ENCODE results near the gene SESN2. TPM values are rescaled to one million over a fixed set of nuclear protein-coding genes. Genes with fewer than 3 reads are reported as not detected.

Gene SESN2, protein sequence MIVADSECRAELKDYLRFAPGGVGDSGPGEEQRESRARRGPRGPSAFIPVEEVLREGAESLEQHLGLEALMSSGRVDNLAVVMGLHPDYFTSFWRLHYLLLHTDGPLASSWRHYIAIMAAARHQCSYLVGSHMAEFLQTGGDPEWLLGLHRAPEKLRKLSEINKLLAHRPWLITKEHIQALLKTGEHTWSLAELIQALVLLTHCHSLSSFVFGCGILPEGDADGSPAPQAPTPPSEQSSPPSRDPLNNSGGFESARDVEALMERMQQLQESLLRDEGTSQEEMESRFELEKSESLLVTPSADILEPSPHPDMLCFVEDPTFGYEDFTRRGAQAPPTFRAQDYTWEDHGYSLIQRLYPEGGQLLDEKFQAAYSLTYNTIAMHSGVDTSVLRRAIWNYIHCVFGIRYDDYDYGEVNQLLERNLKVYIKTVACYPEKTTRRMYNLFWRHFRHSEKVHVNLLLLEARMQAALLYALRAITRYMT
- 17.4 TPM for polyA plus RNA-seq (2012; ENCODE audit: low read depth, missing spikeins)

DNA sequence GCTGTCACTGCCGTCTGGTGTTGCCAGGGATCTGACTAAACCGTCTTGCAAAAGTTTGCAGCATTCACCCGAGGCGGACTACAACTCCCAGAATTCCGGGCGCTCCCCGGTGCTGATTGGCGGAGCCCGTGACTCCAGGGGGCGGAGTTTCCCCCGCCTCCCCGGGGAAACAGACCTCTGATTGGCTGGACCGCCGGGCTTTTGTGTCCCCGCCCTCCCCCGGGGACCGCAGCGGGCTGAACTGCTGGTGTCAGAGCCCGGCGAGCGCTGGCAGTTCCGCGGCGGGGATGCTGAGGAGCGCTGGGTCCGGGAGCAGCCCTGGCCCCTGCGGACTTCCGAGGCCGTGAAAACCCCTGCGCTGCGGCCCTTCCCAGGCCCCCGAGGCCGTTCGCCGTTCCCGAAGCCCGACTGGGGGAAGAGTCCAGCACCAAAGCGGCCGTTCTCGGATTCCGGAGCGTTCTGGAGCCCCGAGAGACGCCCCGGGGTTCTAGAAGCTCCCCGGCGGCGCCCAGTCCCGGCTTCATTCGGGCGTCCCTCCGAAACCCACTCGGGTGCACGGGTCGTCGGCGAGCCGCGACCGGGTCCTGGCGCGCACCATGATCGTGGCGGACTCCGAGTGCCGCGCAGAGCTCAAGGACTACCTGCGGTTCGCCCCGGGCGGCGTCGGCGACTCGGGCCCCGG is at the start of gene SESN2:
Gene SESN2, plus strand, starts transcription at position 267 of the 682 bp plus-strand sequence. Its CDS starts 330 bp downstream, at position 597.
- TF ChIP-seq POLR2AphosphoS5 (IDR thresholded peaks at IDR 0.05; ENCODE audit: low read depth, low read length) (peak; percentile 93), PAX5 (IDR thresholded peaks at IDR 0.05; ENCODE audit: insufficient read depth, low read length, severe bottlenecking) (no peak), SPI1 (IDR thresholded peaks at IDR 0.05; ENCODE audit: low read depth, low read length) (peak; percentile 8; the same call in 1 of the 2 replicates), TAF1 (IDR thresholded peaks at IDR 0.05; ENCODE audit: low read depth, low read length) (peak; percentile 83), POU2F2 (IDR thresholded peaks at IDR 0.05; ENCODE audit: low read depth, low read length) (0 out of 2 replicates have a peak, but pooled peaks have one; percentile 6), POLR2A (IDR thresholded peaks at IDR 0.05; ENCODE audit: low read depth, low read length) (peak; percentile 93)
- DNase-seq (ENCODE audit: insufficient read length, low spot score) (peak; percentile 97), FAIRE-seq (peak; percentile 86)

DNA sequence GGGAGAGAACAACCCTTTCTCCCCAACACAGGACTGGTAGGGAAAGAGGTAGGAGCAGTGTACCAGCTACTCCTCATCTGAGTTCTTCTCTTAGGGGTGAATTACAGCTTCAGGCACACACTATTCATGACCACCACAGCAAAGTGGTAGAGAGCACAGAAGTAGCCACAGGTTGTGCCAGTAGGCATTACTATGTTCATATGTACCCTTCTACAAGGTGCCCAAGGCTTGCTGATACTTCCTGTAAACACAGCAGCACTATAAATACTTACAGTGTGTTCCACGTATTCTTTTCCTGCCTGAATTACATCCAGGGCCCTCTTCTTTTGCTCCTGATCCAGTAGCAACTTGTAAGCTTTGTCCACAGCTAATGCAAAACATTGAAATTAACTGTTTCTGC is 49.6 kb upstream of the SESN2 start:
- peak; percentile 69 for FAIRE-seq
- no peak for DNase-seq (ENCODE audit: insufficient read length, low spot score)
- TF ChIP-seq TAF1 (IDR thresholded peaks at IDR 0.05; ENCODE audit: low read depth, low read length) (no peak), PAX5 (IDR thresholded peaks at IDR 0.05; ENCODE audit: insufficient read depth, low read length, severe bottlenecking) (no peak), SPI1 (IDR thresholded peaks at IDR 0.05; ENCODE audit: low read depth, low read length) (no peak)

DNA sequence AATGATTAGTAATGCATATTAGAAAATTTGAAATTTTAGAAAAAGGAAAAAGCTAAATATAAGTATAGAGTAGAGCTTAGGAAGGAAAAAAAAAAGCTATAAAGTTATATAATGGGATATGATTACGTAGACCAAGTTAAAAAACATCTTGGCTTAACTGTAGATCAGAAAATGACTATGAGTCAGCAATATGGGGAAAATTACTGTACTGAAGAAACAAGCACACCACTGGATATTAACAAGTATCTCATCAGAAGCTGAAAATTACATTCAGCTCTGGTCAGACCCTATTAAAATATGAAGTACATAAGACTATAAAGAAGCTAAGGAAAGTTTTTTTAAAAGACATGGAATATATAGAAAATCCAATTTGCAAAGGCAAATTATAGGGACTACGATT is 46.0 kb upstream of the SESN2 start:
- no peak for DNase-seq (ENCODE audit: insufficient read length, low spot score)
- no peak for FAIRE-seq
- TF ChIP-seq SPI1 (IDR thresholded peaks at IDR 0.05; ENCODE audit: low read depth, low read length) (no peak), POLR2AphosphoS5 (IDR thresholded peaks at IDR 0.05; ENCODE audit: low read depth, low read length) (no peak), POLR2A (IDR thresholded peaks at IDR 0.05; ENCODE audit: low read depth, low read length) (no peak), PAX5 (IDR thresholded peaks at IDR 0.05; ENCODE audit: insufficient read depth, low read length, severe bottlenecking) (no peak), TAF1 (IDR thresholded peaks at IDR 0.05; ENCODE audit: low read depth, low read length) (no peak), POU2F2 (IDR thresholded peaks at IDR 0.05; ENCODE audit: low read depth, low read length) (no peak)

DNA sequence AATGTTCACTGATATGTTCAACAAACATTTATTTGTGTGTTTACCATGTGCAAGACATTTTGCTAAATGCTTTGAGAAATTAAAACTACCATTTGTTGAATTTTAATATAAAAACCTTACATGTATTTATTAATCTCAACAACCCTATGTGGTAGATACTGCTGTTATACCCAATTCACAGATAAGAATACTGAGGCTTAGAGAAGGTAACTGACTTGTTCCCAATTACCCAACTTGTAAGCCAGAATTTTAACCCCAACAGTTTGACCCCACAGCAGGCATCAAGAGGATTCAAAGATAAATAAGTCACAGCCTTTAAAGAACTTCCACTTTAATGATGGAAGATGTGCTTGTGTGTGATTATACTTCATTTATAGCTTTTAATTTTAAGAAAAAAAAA is 30.2 kb upstream of the SESN2 start:
- no peak for DNase-seq (ENCODE audit: insufficient read length, low spot score)
- no peak for FAIRE-seq
- TF ChIP-seq PAX5 (IDR thresholded peaks at IDR 0.05; ENCODE audit: insufficient read depth, low read length, severe bottlenecking) = no peak
- TF ChIP-seq POU2F2 (IDR thresholded peaks at IDR 0.05; ENCODE audit: low read depth, low read length) = no peak
- TF ChIP-seq TAF1 (IDR thresholded peaks at IDR 0.05; ENCODE audit: low read depth, low read length) = no peak
- no peak for TF ChIP-seq SPI1 (IDR thresholded peaks at IDR 0.05; ENCODE audit: low read depth, low read length)
- no peak for TF ChIP-seq POLR2A (IDR thresholded peaks at IDR 0.05; ENCODE audit: low read depth, low read length)
- no peak for TF ChIP-seq POLR2AphosphoS5 (IDR thresholded peaks at IDR 0.05; ENCODE audit: low read depth, low read length)

DNA sequence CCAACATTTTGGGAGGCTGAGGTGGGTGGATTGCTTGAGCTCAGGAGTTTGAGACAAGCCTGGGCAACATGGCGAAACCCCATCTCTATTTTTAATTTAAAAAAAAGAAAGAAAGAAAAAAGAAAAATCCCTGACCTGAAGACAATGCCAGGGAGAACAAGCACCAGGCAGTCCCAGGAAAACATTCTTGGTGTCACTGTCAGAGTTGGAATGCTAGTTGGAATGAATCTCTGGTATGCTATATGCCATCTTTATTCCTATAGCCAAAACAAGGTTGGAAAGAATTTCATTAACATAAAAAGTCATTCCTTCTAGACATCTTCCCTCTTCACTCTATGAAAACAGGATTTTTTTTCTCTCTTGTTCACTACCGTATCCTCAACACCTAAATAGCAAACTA is 29.3 kb upstream of the SESN2 start:
- TF ChIP-seq SPI1 (IDR thresholded peaks at IDR 0.05; ENCODE audit: low read depth, low read length) (no peak), POU2F2 (IDR thresholded peaks at IDR 0.05; ENCODE audit: low read depth, low read length) (no peak)
- no peak for DNase-seq (ENCODE audit: insufficient read length, low spot score)
- no peak for FAIRE-seq

DNA sequence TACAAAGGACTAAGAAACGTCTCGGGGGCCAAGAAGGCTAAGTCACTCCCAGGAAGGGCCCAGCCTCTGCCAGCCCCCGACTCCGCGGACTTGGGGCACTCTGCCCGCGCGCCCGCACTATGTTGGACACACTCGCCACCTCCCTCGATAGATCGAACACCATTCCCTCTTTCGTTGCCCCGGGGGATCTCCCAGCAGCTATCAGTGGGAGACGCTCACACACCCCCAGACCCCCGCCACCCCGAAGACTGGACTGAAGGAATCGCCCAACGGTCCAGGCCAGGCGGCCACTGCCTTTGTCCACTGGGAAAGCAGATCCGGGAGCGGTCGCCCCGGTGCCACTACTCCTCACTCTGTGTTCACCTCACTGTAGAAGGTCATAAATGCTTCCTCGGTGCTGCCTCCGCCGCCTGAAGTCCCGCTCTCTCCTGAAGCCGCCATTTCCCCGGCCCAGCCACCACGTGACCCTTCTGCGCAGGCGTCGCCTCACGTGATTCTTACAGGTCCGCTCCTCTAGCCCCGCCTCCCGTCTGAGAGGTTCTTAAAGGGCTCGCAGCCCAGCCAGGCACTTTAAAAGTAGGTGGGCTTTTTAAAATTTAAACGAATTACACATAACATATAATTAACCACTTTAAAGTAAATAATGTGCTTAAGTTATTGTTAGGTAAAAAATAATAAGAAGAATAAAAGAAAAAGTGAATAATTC is 26.6 kb upstream of the SESN2 start, which contains the start of gene DNAJC8:
Gene DNAJC8, minus strand, starts transcription at position 472 of the 706 bp plus-strand sequence. Its CDS starts 31 bp downstream, at position 441.
- TF ChIP-seq POLR2A (IDR thresholded peaks at IDR 0.05; ENCODE audit: low read depth, low read length) = peak; percentile 91
- TF ChIP-seq POLR2AphosphoS5 (IDR thresholded peaks at IDR 0.05; ENCODE audit: low read depth, low read length) = peak; percentile 81
- TF ChIP-seq POU2F2 (IDR thresholded peaks at IDR 0.05; ENCODE audit: low read depth, low read length) = peak; percentile 88
- peak; percentile 97 for TF ChIP-seq TAF1 (IDR thresholded peaks at IDR 0.05; ENCODE audit: low read depth, low read length)
- TF ChIP-seq SPI1 (IDR thresholded peaks at IDR 0.05; ENCODE audit: low read depth, low read length) = no peak
- TF ChIP-seq PAX5 (IDR thresholded peaks at IDR 0.05; ENCODE audit: insufficient read depth, low read length, severe bottlenecking) = no peak
- peak; percentile 85 for FAIRE-seq
- peak; percentile 86 for DNase-seq (ENCODE audit: insufficient read length, low spot score)

DNA sequence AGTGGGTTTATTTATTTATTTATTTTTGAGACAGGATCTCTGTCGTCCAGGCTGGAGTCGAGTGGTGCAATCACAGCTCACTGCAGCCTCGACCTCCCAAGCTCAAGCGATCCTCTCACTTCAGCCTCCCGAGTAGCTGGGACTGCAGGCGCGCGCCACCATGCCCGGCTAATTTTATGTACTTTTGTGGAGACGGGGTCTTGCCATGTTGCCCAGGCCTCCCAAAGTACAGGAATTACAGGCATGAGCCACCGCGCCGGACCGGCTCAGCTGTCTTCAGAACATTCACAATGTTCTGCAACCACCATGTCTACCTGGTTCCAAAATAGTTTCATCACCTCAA is 26.1 kb upstream of the SESN2 start:
- TF ChIP-seq PAX5 (IDR thresholded peaks at IDR 0.05; ENCODE audit: insufficient read depth, low read length, severe bottlenecking) (no peak), POLR2AphosphoS5 (IDR thresholded peaks at IDR 0.05; ENCODE audit: low read depth, low read length) (no peak), POU2F2 (IDR thresholded peaks at IDR 0.05; ENCODE audit: low read depth, low read length) (no peak), TAF1 (IDR thresholded peaks at IDR 0.05; ENCODE audit: low read depth, low read length) (no peak), SPI1 (IDR thresholded peaks at IDR 0.05; ENCODE audit: low read depth, low read length) (no peak), POLR2A (IDR thresholded peaks at IDR 0.05; ENCODE audit: low read depth, low read length) (no peak)
- DNase-seq (ENCODE audit: insufficient read length, low spot score) (no peak), FAIRE-seq (no peak)

DNA sequence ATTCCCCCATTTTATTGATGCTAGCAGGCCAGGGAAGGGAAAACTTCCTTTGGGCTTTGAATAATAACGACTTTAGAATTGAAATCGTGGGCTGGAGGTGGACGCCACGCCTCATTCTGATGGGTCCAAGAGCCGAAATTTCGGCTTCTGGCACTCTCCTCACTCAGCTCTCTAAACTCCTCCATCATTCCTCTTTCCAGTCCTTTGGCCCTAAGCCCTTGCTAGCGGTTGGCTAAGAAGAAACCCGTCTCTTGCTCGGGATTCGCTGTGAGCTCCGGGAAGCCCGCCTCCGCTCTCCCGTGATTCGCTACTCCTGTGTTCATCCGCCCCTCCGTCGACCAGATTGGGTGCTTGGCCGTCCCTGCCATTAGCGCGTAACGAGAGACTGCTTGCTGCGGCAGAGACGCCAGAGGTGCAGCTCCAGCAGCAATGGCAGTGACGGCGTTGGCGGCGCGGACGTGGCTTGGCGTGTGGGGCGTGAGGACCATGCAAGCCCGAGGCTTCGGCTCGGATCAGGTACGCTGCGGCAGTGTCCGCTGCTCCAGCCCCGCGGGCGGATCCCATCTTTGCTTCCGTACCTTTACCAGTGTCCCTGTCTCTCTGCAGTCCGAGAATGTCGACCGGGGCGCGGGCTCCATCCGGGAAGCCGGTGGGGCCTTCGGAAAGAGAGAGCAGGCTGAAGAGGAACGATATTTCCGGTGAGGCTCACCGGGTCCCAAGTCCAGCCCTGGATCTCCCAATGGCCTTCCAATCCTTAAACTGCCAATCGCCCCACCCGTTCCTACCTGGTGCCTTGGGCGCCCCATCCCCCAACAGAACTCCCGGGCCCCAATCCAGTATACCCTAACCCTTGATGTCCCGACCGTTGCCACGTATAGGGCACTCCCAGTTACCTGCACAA is 23.3 kb upstream of the SESN2 start, which contains the start of gene ATP5IF1:
Gene ATP5IF1, plus strand, starts transcription at position 370 of the 901 bp plus-strand sequence. Its CDS starts 60 bp downstream, at position 430.
- TF ChIP-seq TAF1 (IDR thresholded peaks at IDR 0.05; ENCODE audit: low read depth, low read length) (peak; percentile 94), POLR2A (IDR thresholded peaks at IDR 0.05; ENCODE audit: low read depth, low read length) (peak; percentile 99), POLR2AphosphoS5 (IDR thresholded peaks at IDR 0.05; ENCODE audit: low read depth, low read length) (peak; percentile 98), SPI1 (IDR thresholded peaks at IDR 0.05; ENCODE audit: low read depth, low read length) (no peak), POU2F2 (IDR thresholded peaks at IDR 0.05; ENCODE audit: low read depth, low read length) (peak; percentile 80), PAX5 (IDR thresholded peaks at IDR 0.05; ENCODE audit: insufficient read depth, low read length, severe bottlenecking) (no peak)

More for the DNA sequence above, 23.3 kb upstream of the SESN2 start, which contains the start of gene ATP5IF1:
- FAIRE-seq (peak; percentile 96), DNase-seq (ENCODE audit: insufficient read length, low spot score) (peak; percentile 93)

Data from GM12891 (cell line).